Peyer's patch (tissue), 4 donors: ENCODE data around the gene ART3.

Experiments
- POLR2A ChIP-seq, 2 donors: fragments of 450-650 bp; IDR thresholded peaks; one replicate each; pipeline ENCODE4 v1.5.1; 2017; ENCODE audit warnings: antibody characterized with exemption in 2 of 2, mild to moderate bottlenecking in 2 of 2, moderate library complexity in 2 of 2
- TF ChIP-seq, protein P1 (sequence below), 6 experiments: fragments of 450-650 bp in 4 of 6; fragments of 200-600 bp in 2 of 6; sonication (generic) in 1 of 6; IDR thresholded peaks; one replicate each; pipeline ENCODE4 v1.5.1; 2017 to 2019; ENCODE audit warnings: antibody characterized with exemption in 6 of 6, mild to moderate bottlenecking in 3 of 6, moderate library complexity in 1 of 6

DNA sequence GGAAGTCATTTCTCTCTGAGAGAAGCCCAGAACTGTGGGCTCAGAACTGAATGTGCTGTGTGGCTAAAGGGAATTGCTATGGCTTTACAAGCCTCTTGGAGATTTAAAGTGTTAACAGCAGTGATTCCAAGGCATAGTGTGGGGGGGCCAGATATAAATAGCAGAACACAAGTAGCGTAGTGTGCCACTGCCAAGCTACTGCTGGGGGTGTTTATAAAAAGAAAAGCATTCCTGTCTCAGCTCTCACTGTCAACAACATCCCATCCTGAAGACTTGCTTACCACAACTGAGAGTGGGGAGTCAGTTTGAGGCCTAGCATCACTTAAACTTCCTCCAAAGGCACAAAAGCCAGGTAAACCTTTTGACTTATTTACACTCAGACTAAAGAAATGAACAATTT is at the start of gene ART3:
- TF ChIP-seq, protein P1, sequence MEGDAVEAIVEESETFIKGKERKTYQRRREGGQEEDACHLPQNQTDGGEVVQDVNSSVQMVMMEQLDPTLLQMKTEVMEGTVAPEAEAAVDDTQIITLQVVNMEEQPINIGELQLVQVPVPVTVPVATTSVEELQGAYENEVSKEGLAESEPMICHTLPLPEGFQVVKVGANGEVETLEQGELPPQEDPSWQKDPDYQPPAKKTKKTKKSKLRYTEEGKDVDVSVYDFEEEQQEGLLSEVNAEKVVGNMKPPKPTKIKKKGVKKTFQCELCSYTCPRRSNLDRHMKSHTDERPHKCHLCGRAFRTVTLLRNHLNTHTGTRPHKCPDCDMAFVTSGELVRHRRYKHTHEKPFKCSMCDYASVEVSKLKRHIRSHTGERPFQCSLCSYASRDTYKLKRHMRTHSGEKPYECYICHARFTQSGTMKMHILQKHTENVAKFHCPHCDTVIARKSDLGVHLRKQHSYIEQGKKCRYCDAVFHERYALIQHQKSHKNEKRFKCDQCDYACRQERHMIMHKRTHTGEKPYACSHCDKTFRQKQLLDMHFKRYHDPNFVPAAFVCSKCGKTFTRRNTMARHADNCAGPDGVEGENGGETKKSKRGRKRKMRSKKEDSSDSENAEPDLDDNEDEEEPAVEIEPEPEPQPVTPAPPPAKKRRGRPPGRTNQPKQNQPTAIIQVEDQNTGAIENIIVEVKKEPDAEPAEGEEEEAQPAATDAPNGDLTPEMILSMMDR (IDR thresholded peaks at IDR 0.05): no peak
- no peak for TF ChIP-seq POLR2A (IDR thresholded peaks at IDR 0.05)
